ENCODE measurements around the gene RBFOX1.
A peak's percentile ranks its signal among the peaks of the same experiment; 100 is the strongest.

Gene RBFOX1

GRCh38 chr16:7408700-7409365, 76.2 kb downstream of the RBFOX1 start:
- H3K4me3 Mint-ChIP-seq, result no peak overlapping the region
- H3K27ac Mint-ChIP-seq, result peak overlapping the region; percentile 8
- DNase-seq, result no peak
- no peaks in the 10 kb centered on the region for H3K9me3 Mint-ChIP-seq
- H3K27me3 Mint-ChIP-seq (ENCODE audit: low read depth, poor library complexity), result peaks cover 3% of the 10 kb centered on the region
- H3K36me3 Mint-ChIP-seq (ENCODE audit: low read depth), result peaks cover 5% of the 10 kb centered on the region
- peaks cover 25% of the 10 kb centered on the region for H3K4me1 Mint-ChIP-seq
- TF ChIP-seq CTCF (IDR thresholded peaks at IDR 0.05), result no peak

- Mint-ChIP-seq H3K4me1 (peaks cover 45% of the 10 kb centered on the region), H3K9me3 (no peaks in the 10 kb centered on the region), H3K36me3 (ENCODE audit: low read depth) (no peaks in the 10 kb centered on the region), H3K27me3 (ENCODE audit: low read depth, poor library complexity) (peaks cover 7% of the 10 kb centered on the region), H3K27ac (no peak overlapping the region), H3K4me3 (peak overlapping the region; percentile 1)
- no peak for TF ChIP-seq CTCF (IDR thresholded peaks at IDR 0.05)
- DNase-seq, result no peak
Observed at GRCh38 chr16:7419441-7419840, 86.8 kb downstream of the RBFOX1 start.

GRCh38 chr16:7420079-7420478, 87.4 kb downstream of the RBFOX1 start:
- TF ChIP-seq CTCF (IDR thresholded peaks at IDR 0.05), result no peak
- no peak overlapping the region for H3K27ac Mint-ChIP-seq
- H3K4me1 Mint-ChIP-seq, result peaks cover 45% of the 10 kb centered on the region
- no peaks in the 10 kb centered on the region for H3K9me3 Mint-ChIP-seq
- H3K27me3 Mint-ChIP-seq (ENCODE audit: low read depth, poor library complexity), result peaks cover 7% of the 10 kb centered on the region
- no peaks in the 10 kb centered on the region for H3K36me3 Mint-ChIP-seq (ENCODE audit: low read depth)
- H3K4me3 Mint-ChIP-seq, result no peak overlapping the region
- DNase-seq, result no peak

GRCh38 chr16:7420843-7421242, 88.2 kb downstream of the RBFOX1 start:
- H3K27ac Mint-ChIP-seq, result peak overlapping the region; percentile 12
- TF ChIP-seq CTCF (IDR thresholded peaks at IDR 0.05), result no peak
- H3K4me1 Mint-ChIP-seq, result peaks cover 50% of the 10 kb centered on the region
- no peaks in the 10 kb centered on the region for H3K9me3 Mint-ChIP-seq
- DNase-seq, result no peak
- H3K36me3 Mint-ChIP-seq (ENCODE audit: low read depth), result no peaks in the 10 kb centered on the region
- H3K27me3 Mint-ChIP-seq (ENCODE audit: low read depth, poor library complexity), result peaks cover 7% of the 10 kb centered on the region
- H3K4me3 Mint-ChIP-seq, result no peak overlapping the region

GRCh38 chr16:7421578-7421977, 88.9 kb downstream of the RBFOX1 start:
- DNase-seq, result no peak
- peaks cover 7% of the 10 kb centered on the region for H3K27me3 Mint-ChIP-seq (ENCODE audit: low read depth, poor library complexity)
- no peaks in the 10 kb centered on the region for H3K36me3 Mint-ChIP-seq (ENCODE audit: low read depth)
- TF ChIP-seq CTCF (IDR thresholded peaks at IDR 0.05), result no peak
- H3K4me1 Mint-ChIP-seq, result peaks cover 52% of the 10 kb centered on the region
- no peaks in the 10 kb centered on the region for H3K9me3 Mint-ChIP-seq
- no peak overlapping the region for H3K4me3 Mint-ChIP-seq
- H3K27ac Mint-ChIP-seq, result no peak overlapping the region

Data from nephron progenitor cell (in vitro differentiated cells).